Measurements from ENCODE around the gene PRKCA.

The PRKCA gene

GRCh38 chr17:66627985-66628384, 325.6 kb downstream of the PRKCA start:
- Histone ChIP-seq H3K27me3 (ENCODE audit: insufficient read depth, poor library complexity, severe bottlenecking) (no peaks in the 10 kb centered on the region), H3K4me3 (replicated peaks; ENCODE audit: insufficient read depth, low read length) (no peak overlapping the region), H3K27ac (replicated peaks) (no peak overlapping the region)
- no peak for TF ChIP-seq REST (IDR thresholded peaks at IDR 0.05; ENCODE audit: insufficient replicate concordance, low read depth)
- TF ChIP-seq CTCF (IDR thresholded peaks at IDR 0.05; ENCODE audit: insufficient read depth, low read length), result no peak
- TF ChIP-seq SPI1 (IDR thresholded peaks at IDR 0.05; ENCODE audit: borderline replicate concordance, low read depth), result no peak
- TF ChIP-seq POLR2AphosphoS5 (IDR thresholded peaks at IDR 0.05; ENCODE audit: low read depth), result no peak
- TF ChIP-seq GABPA (IDR thresholded peaks at IDR 0.05; ENCODE audit: low read depth), result no peak
- no peak for DNase-seq (ENCODE audit: low read depth in 1 of 2, low spot score in 1 of 2)

- no peak overlapping the region for H3K4me3 ChIP-seq (replicated peaks; ENCODE audit: insufficient read depth, low read length)
- TF ChIP-seq POLR2AphosphoS5 (IDR thresholded peaks at IDR 0.05; ENCODE audit: low read depth) (no peak), REST (IDR thresholded peaks at IDR 0.05; ENCODE audit: insufficient replicate concordance, low read depth) (no peak), CTCF (IDR thresholded peaks at IDR 0.05; ENCODE audit: insufficient read depth, low read length) (no peak), GABPA (IDR thresholded peaks at IDR 0.05; ENCODE audit: low read depth) (no peak), SPI1 (IDR thresholded peaks at IDR 0.05; ENCODE audit: borderline replicate concordance, low read depth) (no peak)
- H3K27ac ChIP-seq (replicated peaks), result no peak overlapping the region
- H3K27me3 ChIP-seq (ENCODE audit: insufficient read depth, poor library complexity, severe bottlenecking), result no peaks in the 10 kb centered on the region
- DNase-seq (ENCODE audit: low read depth in 1 of 2, low spot score in 1 of 2), result no peak
Observed at GRCh38 chr17:66629762-66630161, 327.3 kb downstream of the PRKCA start.

- Histone ChIP-seq H3K27ac (replicated peaks) (no peak overlapping the region), H3K27me3 (ENCODE audit: insufficient read depth, poor library complexity, severe bottlenecking) (no peaks in the 10 kb centered on the region), H3K4me3 (replicated peaks; ENCODE audit: insufficient read depth, low read length) (no peak overlapping the region)
- no peak for TF ChIP-seq POLR2AphosphoS5 (IDR thresholded peaks at IDR 0.05; ENCODE audit: low read depth)
- DNase-seq (ENCODE audit: low read depth in 1 of 2, low spot score in 1 of 2), result no peak
Observed at GRCh38 chr17:66630379-66630778, 328.0 kb downstream of the PRKCA start.

- DNase-seq (ENCODE audit: low read depth in 1 of 2, low spot score in 1 of 2), result no peak
Observed at GRCh38 chr17:66630828-66631472, 328.5 kb downstream of the PRKCA start.

More at GRCh38 chr17:66630828-66631472, 328.5 kb downstream of the PRKCA start:
- Histone ChIP-seq H3K27ac (replicated peaks) (no peak overlapping the region), H3K4me3 (replicated peaks; ENCODE audit: insufficient read depth, low read length) (no peak overlapping the region), H3K27me3 (ENCODE audit: insufficient read depth, poor library complexity, severe bottlenecking) (no peaks in the 10 kb centered on the region)
- no peak for TF ChIP-seq CTCF (IDR thresholded peaks at IDR 0.05; ENCODE audit: insufficient read depth, low read length)
- TF ChIP-seq GABPA (IDR thresholded peaks at IDR 0.05; ENCODE audit: low read depth), result no peak
- no peak for TF ChIP-seq POLR2AphosphoS5 (IDR thresholded peaks at IDR 0.05; ENCODE audit: low read depth)
- TF ChIP-seq SPI1 (IDR thresholded peaks at IDR 0.05; ENCODE audit: borderline replicate concordance, low read depth), result no peak
- no peak for TF ChIP-seq REST (IDR thresholded peaks at IDR 0.05; ENCODE audit: insufficient replicate concordance, low read depth)

Measured in HL-60 (cell line).